GM12878 (cell line): Measurements from ENCODE around the gene COL18A1. TPM values are rescaled to one million over a fixed set of nuclear protein-coding genes. Genes with fewer than 3 reads are reported as not detected.

Source experiments
- ATAC-seq: fragments of 200-7000 bp; cut with Tn5 transposase; 3 replicates; pipeline ENCODE4 v1.9.1; 2020; ENCODE audit warnings: mild to moderate bottlenecking, moderate library complexity
- BruUV-seq: library from RNA; stranded (reverse); fragments of 400-500 nt; replicated peaks from 2 replicates; lab custom pipeline; 2021; lab: Mats Ljungman, UMichigan
- CTCF ChIA-PET: fragments of 300-600 bp; sonication (Branson Sonifier 250); formaldehyde crosslinking; extraction: SDS; loops from one replicate; lab custom pipeline; 2021; ENCODE audit warnings: inconsistent platforms; lab: Yijun Ruan, JAX
- POLR2A ChIA-PET: fragments of 350-600 bp; formaldehyde crosslinking; extraction: SDS; loops from one replicate; lab custom pipeline; 2021; ENCODE audit warnings: inconsistent platforms; lab: Charles Lee
- RAD21 ChIA-PET: fragments of 300-600 bp; sonication (Branson Sonifier 250); formaldehyde crosslinking; loops from one replicate; lab custom pipeline; 2023; ENCODE audit warnings: antibody characterized with exemption; ENCODE audit not compliant: unreplicated experiment; lab: Charles Lee
- SMC1A ChIA-PET: fragments of 300-600 bp; sonication (Branson Sonifier 250); formaldehyde crosslinking; loops from one replicate; lab custom pipeline; 2023; ENCODE audit not compliant: unreplicated experiment, uncharacterized antibody; lab: Charles Lee
- DNase-seq: peaks from one replicate; pipeline ENCODE4 v3.0.0-alpha.2; 2011; ENCODE audit warnings: low read depth, low spot score
- FAIRE-seq: peaks from 3 replicates; lab custom pipeline; 2011; peaks lifted over from hg19 to GRCh38; lab: Jason Lieb, UNC
- H2AFZ ChIP-seq: 2 replicates; pipeline ENCODE4 v1.6.0; 2011; ENCODE audit warnings: low read depth, low read length, control low read depth; ENCODE audit not compliant: control insufficient read depth
- H3K27ac ChIP-seq: 2 replicates; pipeline ENCODE4 v1.5.1; 2011; ENCODE audit warnings: control low read depth; ENCODE audit not compliant: control insufficient read depth, insufficient read depth
- H3K27me3 ChIP-seq, 2 experiments: replicated peaks in 1 of 2; 2 replicates each; pipeline versions ENCODE4 v1.6.0 to v1.6.1; 2011; ENCODE audit warnings: low read length in 1 of 2; ENCODE audit not compliant: control insufficient read depth in 2 of 2, insufficient read depth in 2 of 2
- H3K36me3 ChIP-seq, 2 experiments: 2 replicates each; pipeline ENCODE4 v1.5.1; 2011; ENCODE audit warnings: low read length in 1 of 2; ENCODE audit not compliant: control insufficient read depth in 2 of 2, insufficient read depth in 2 of 2
- H3K4me1 ChIP-seq: 2 replicates; pipeline ENCODE4 v1.6.1; 2011; ENCODE audit warnings: mild to moderate bottlenecking, low read length, moderate library complexity, mixed read lengths; ENCODE audit not compliant: control insufficient read depth, insufficient read depth
- H3K4me2 ChIP-seq: 2 replicates; pipeline ENCODE4 v1.6.0; 2011; ENCODE audit warnings: control low read depth; ENCODE audit not compliant: control insufficient read depth, insufficient read depth
- H3K4me3 ChIP-seq: fragments of 200-600 bp; sonication (generic); 2 replicates; pipeline ENCODE4 v1.5.1; 2016
- H3K79me2 ChIP-seq: 2 replicates; pipeline ENCODE4 v1.6.0; 2011; ENCODE audit warnings: low read length; ENCODE audit not compliant: control insufficient read depth, insufficient read depth
- H3K9ac ChIP-seq: 2 replicates; pipeline ENCODE4 v1.8.0; 2011; ENCODE audit warnings: low read length, control low read depth, mixed read lengths; ENCODE audit not compliant: control insufficient read depth, insufficient read depth
- H3K9me3 ChIP-seq: replicated peaks from 3 replicates; pipeline ENCODE4 v1.5.1; 2011; ENCODE audit warnings: mild to moderate bottlenecking, low read length; ENCODE audit not compliant: control insufficient read depth, insufficient read depth
- H4K20me1 ChIP-seq: 2 replicates; pipeline ENCODE4 v1.6.0; 2011; ENCODE audit not compliant: control insufficient read depth, insufficient read depth
- ASH2L ChIP-seq: fragments of 300-600, 200-600 bp; sonication (generic); IDR thresholded peaks from 2 replicates; pipeline ENCODE4 v1.6.1; 2017; ENCODE audit warnings: low read depth, mild to moderate bottlenecking, borderline replicate concordance
- BCLAF1 ChIP-seq: fragments of 450-650 bp; IDR thresholded peaks from 2 replicates; pipeline ENCODE4 v1.6.1; 2017; ENCODE audit warnings: antibody characterized with exemption, mild to moderate bottlenecking, moderate library complexity
- EED ChIP-seq: sonication (generic); IDR thresholded peaks from 2 replicates; pipeline ENCODE4 v1.6.1; 2016; ENCODE audit warnings: antibody characterized with exemption, low read depth
- EP300 ChIP-seq, 2 experiments: fragments of 150-350 bp in 1 of 2; IDR thresholded peaks; 2 replicates each; pipeline ENCODE4 v1.6.1; 2011 to 2012; ENCODE audit warnings: low read depth in 2 of 2, low read length in 2 of 2, borderline replicate concordance in 1 of 2, improper control_type of control experiment in 1 of 2, inconsistent platforms in 1 of 2; ENCODE audit not compliant: control insufficient read depth in 1 of 2
- EZH2 ChIP-seq: IDR thresholded peaks from 2 replicates; pipeline ENCODE4 v1.6.1; 2012; ENCODE audit warnings: low read depth, mild to moderate bottlenecking, control low read depth, inconsistent platforms, low read length, borderline replicate concordance; ENCODE audit not compliant: control insufficient read depth
- IKZF1 ChIP-seq: fragments of 450-650 bp; conservative IDR thresholded peaks from 2 replicates; pipeline ENCODE4 v1.6.1; 2017; ENCODE audit warnings: antibody characterized with exemption, mild to moderate bottlenecking
- KAT2A ChIP-seq: conservative IDR thresholded peaks from 2 replicates; pipeline ENCODE4 v1.6.1; 2011; ENCODE audit warnings: low read depth, low read length; ENCODE audit not compliant: control insufficient read depth
- MTA3 ChIP-seq: IDR thresholded peaks from 2 replicates; pipeline ENCODE4 v1.6.1; 2012; ENCODE audit warnings: low read length, inconsistent platforms, borderline replicate concordance
- PKNOX1 ChIP-seq: fragments of 450-650 bp; IDR thresholded peaks from 2 replicates; pipeline ENCODE4 v1.6.1; 2016; ENCODE audit warnings: mild to moderate bottlenecking
- SP1 ChIP-seq: IDR thresholded peaks from one replicate; pipeline ENCODE4 v1.6.1; 2011; ENCODE audit warnings: low read depth, low read length
- TARDBP ChIP-seq: IDR thresholded peaks from 2 replicates; pipeline ENCODE4 v1.6.1; 2016; ENCODE audit warnings: borderline replicate concordance
- TCF7 ChIP-seq: IDR thresholded peaks from 2 replicates; pipeline ENCODE4 v1.6.1; 2014; ENCODE audit warnings: antibody characterized with exemption, borderline replicate concordance
- ZNF592 ChIP-seq: fragments of 450-650 bp; IDR thresholded peaks from 2 replicates; pipeline ENCODE4 v1.6.1; 2017; ENCODE audit warnings: mild to moderate bottlenecking, moderate library complexity
- WGBS: methylation state at CpG from one replicate; pipeline ENCODE4 v1.1.6; 2016; ENCODE audit warnings: low lambda C conversion rate; ENCODE audit not compliant: insufficient replicate concordance, insufficient coverage; ENCODE audit errors: missing lambda C conversion rate; 5-methylcytosine and 5-hydroxymethylcytosine counted together
- in situ Hi-C: fragments of 300-500 bp; cut with MboI; formaldehyde crosslinking; loops from 9 replicates; pipeline ENCODE4 v1.14.3; 2018; ENCODE audit warnings: mixed read lengths
- intact Hi-C: fragments of 100-400 bp; cut with micrococcal nuclease; formaldehyde crosslinking; loops from one replicate; pipeline ENCODE4 v1.14.2; 2022; ENCODE audit not compliant: unreplicated experiment
- polyA plus RNA-seq, 11 experiments: library from polyadenylated mRNA; depleted of rRNA in 4 of 11; unstranded in 6 of 11; stranded (reverse) in 5 of 11; fragments of >200 nt; fragmentation: Nextera tagmentation in 4 of 11; fragmentation: Illumina TruSeq in 1 of 11; extraction: Ambion mirVana in 4 of 11; extraction: Trizol in 1 of 11; gene quantifications; 1 replicate in 1 of 11; 2 replicates in 10 of 11; pipeline versions ENCODE4 v1.2.1 to v1.2.3, GENCODE V29; 2011 to 2016; ENCODE audit warnings: inconsistent platforms in 2 of 11, missing spikeins in 2 of 11, low read depth in 1 of 11
- total RNA-seq, 4 experiments: library from RNA; depleted of rRNA in 3 of 4; stranded (reverse); fragments of >200 nt in 3 of 4; fragmentation: Illumina TruSeq in 1 of 4; extraction: Trizol in 1 of 4; gene quantifications; 2 replicates each; pipeline versions ENCODE4 v1.2.1 to v1.2.3, GENCODE V29; 2013 to 2021

The COL18A1 gene
- total and polyA plus RNA-seq, 10 of the 15 experiments (the other 5 are each of a cell fraction or from before 2014, with no cell fraction given): under 0.01 to 0.49 (median 0.09) TPM; not detected in 3

- POLR2A ChIA-PET: no interaction called here
- TF ChIP-seq SP1 (no peak), KAT2A (no peak), PKNOX1 (no peak), TARDBP (no peak), EZH2 (no peak), ASH2L (no peak), IKZF1 (no peak), BCLAF1 (no peak), TCF7 (no peak), MTA3 (no peak), EP300 (IDR thresholded peaks at IDR 0.05; ENCODE audit: borderline replicate concordance in 1 of 2, control insufficient read depth in 1 of 2, low read depth in 2 of 2, low read length in 2 of 2) (no peak), EED (no peak), ZNF592 (no peak)
Observed at GRCh38 chr21:45385549-45386050, 19.4 kb upstream of the COL18A1 start.

More at GRCh38 chr21:45385549-45386050, 19.4 kb upstream of the COL18A1 start:
- BruUV-seq: no TSS peak
- Histone ChIP-seq H3K4me3 (no peak overlapping the region), H3K36me3 (no peaks in the 10 kb centered on the region), H3K9me3 (no peaks in the 10 kb centered on the region), H3K27ac (no peak overlapping the region), H4K20me1 (no peaks in the 10 kb centered on the region), H3K9ac (no peak overlapping the region), H3K79me2 (no peaks in the 10 kb centered on the region), H3K27me3 (peaks cover 0 to 2% of the 10 kb centered on the region in 2 experiments; a peak in 2 of 4 replicates), H3K4me2 (no peak overlapping the region), H2AFZ (no peak overlapping the region), H3K4me1 (no peaks in the 10 kb centered on the region)
- DNase-seq (no peak), ATAC-seq (no peak), FAIRE-seq (no peak)
- CTCF ChIA-PET: no interaction called here
- SMC1A ChIA-PET: no interaction called here
- RAD21 ChIA-PET: interaction anchor here (0.6 kb wide), 1 partner anchor 93 kb away, joined by 3 read pairs; no protein-coding TSS in a partner anchor
- in situ Hi-C loops: no loop called here
- 31% methylated on average over 21 of the region's 21 CpGs for WGBS
- intact Hi-C loops: no loop called here
